MM.1S (cell line): Measurements from ENCODE around the gene COL6A3.

Experiments
- EZH2 ChIP-seq: fragments of 300-600 bp; sonication (generic); optimal IDR thresholded peaks from 2 replicates; pipeline ENCODE3; 2017; ENCODE audit warnings: low read depth, mild to moderate bottlenecking, antibody characterized with exemption, low read length, mixed read lengths
- TF ChIP-seq, protein P1 (sequence below): fragments of 300-600 bp; sonication (generic); IDR thresholded peaks from 2 replicates; pipeline ENCODE4 v1.5.1; 2016; ENCODE audit warnings: antibody characterized with exemption, low read length, mixed read lengths

DNA sequence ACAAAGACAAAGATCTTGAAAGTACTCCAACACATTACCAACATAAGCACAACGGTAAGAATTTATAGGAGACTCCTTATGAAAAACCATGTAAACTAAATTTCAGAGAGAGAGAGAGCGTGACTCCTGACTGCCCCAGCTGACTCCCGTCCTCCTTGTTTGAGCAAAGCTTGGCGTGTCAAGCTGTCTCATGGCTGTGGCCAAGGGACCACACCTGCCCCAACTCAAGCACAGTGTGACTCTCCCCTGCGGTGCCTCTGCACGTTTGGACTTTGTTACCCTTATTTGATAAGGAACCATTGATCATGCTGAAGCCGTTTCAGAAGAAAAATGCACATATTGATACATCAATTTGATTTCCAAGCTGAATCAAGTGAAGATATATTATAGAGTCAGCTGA lies 124.8 kb downstream of the COL6A3 start:
- TF ChIP-seq, protein P1, sequence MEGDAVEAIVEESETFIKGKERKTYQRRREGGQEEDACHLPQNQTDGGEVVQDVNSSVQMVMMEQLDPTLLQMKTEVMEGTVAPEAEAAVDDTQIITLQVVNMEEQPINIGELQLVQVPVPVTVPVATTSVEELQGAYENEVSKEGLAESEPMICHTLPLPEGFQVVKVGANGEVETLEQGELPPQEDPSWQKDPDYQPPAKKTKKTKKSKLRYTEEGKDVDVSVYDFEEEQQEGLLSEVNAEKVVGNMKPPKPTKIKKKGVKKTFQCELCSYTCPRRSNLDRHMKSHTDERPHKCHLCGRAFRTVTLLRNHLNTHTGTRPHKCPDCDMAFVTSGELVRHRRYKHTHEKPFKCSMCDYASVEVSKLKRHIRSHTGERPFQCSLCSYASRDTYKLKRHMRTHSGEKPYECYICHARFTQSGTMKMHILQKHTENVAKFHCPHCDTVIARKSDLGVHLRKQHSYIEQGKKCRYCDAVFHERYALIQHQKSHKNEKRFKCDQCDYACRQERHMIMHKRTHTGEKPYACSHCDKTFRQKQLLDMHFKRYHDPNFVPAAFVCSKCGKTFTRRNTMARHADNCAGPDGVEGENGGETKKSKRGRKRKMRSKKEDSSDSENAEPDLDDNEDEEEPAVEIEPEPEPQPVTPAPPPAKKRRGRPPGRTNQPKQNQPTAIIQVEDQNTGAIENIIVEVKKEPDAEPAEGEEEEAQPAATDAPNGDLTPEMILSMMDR: no peak
- no peak for TF ChIP-seq EZH2
